Adrenal gland (tissue), 12 donors: ENCODE measurements around the gene AUTS2. TPM values are rescaled to one million over a fixed set of nuclear protein-coding genes. Genes with fewer than 3 reads are reported as not detected.

Experiments used
- DNase-seq, 7 donors: peaks; one replicate each; pipeline ENCODE4 v3.0.0-alpha.2; 2019 to 2020
- H3K27ac ChIP-seq, 5 donors: fragments of 200-600 bp; sonication (generic) in 4 of 5; 1 replicate in 3 of 5; 2 replicates in 2 of 5; pipeline versions ENCODE4 v1.5.1 to v1.8.0; 2016 to 2020; ENCODE audit warnings: mild to moderate bottlenecking in 1 of 5
- H3K27me3 ChIP-seq: fragments of 200-600 bp; 2 replicates; pipeline ENCODE4 v1.8.0; 2021
- H3K36me3 ChIP-seq, 2 donors: fragments of 200-600 bp; replicated peaks in 1 of 2; 1 replicate in 1 of 2; 2 replicates in 1 of 2; pipeline versions ENCODE4 v1.5.1 to v1.8.0; 2018 to 2022
- H3K4me1 ChIP-seq, 2 donors: fragments of 200-600 bp; replicated peaks in 1 of 2; 1 replicate in 1 of 2; 2 replicates in 1 of 2; pipeline versions ENCODE4 v1.5.1 to v1.8.0; 2018 to 2021
- H3K4me3 ChIP-seq, 4 donors: fragments of 200-600 bp; sonication (generic) in 3 of 4; one replicate each; pipeline ENCODE4 v1.5.1; 2016 to 2018
- H3K9me3 ChIP-seq, 3 donors: fragments of 200-600 bp; sonication (generic) in 1 of 3; replicated peaks in 1 of 3; 1 replicate in 2 of 3; 2 replicates in 1 of 3; pipeline versions ENCODE4 v1.5.1 to v1.8.0; 2016 to 2021
- CTCF ChIP-seq, 6 experiments: fragments of 450-650 bp in 4 of 6; fragments of 200-600 bp in 2 of 6; sonication (generic) in 1 of 6; IDR thresholded peaks; 1 replicate in 5 of 6; 2 replicates in 1 of 6; pipeline versions ENCODE4 v1.5.1 to v1.8.0; 2016 to 2021; ENCODE audit warnings: antibody characterized with exemption in 6 of 6, mild to moderate bottlenecking in 2 of 6, moderate library complexity in 1 of 6
- POLR2A ChIP-seq, 2 donors: fragments of 450-650 bp; IDR thresholded peaks; one replicate each; pipeline ENCODE4 v1.6.1; 2017; ENCODE audit warnings: antibody characterized with exemption in 2 of 2, mild to moderate bottlenecking in 2 of 2, moderate library complexity in 1 of 2
- WGBS, 4 donors: extraction: QIAGEN DNeasy Blood & Tissue Kit in 2 of 4; methylation state at CpG; one replicate each; pipeline versions ENCODE4 v1.1.5 to v1.1.7; 2013 to 2017; 5-methylcytosine and 5-hydroxymethylcytosine counted together
- intact Hi-C, 2 donors: fragments of 100-400 bp; cut with DNase I; formaldehyde crosslinking; loops; one replicate each; pipeline versions ENCODE4 v1.14.1 to v1.15.0; 2022 to 2023
- polyA plus RNA-seq, 3 donors: library from polyadenylated mRNA; stranded (reverse); fragments of 200-250 nt in 2 of 3; fragments of 350-450 nt in 1 of 3; fragmentation: Illumina TruSeq in 1 of 3; extraction: RNeasy Lipid Tissue Mini Kit (QIAGEN cat#74804) in 1 of 3; gene quantifications; one replicate each; pipeline ENCODE4 v1.2.3, GENCODE V29; 2013 to 2014
- total RNA-seq, 9 donors: library from RNA; depleted of rRNA in 4 of 9; stranded (reverse); fragments of >200 nt in 4 of 9; fragments of 120-200 nt in 1 of 9; fragmentation: NEBNext Ultra II Directional in 1 of 9; extraction: Animal tissue kit (Norgen Biotek cat#: 25700) in 1 of 9; gene quantifications; one replicate each; pipeline versions ENCODE4 v1.1.0 to v1.2.4, GENCODE V29; 2013 to 2023
- donor health status: healthy with polysubstance abuse.
- donor health status: Bipolar disorder and iron deficiency.
- donor health status: DM: yes; HTN: yes; CAD: no.
- donor health status: DM: no; HTN: no; CAD: no.
- donor health status: DM: no; HTN: no; CAD: no.
- donor health status: DM: yes; HTN: yes; CAD: no.

Gene AUTS2
- total and polyA plus RNA-seq, 12 donors = 6.4 to 44.0 (median 15.2) TPM

GRCh38 chr7:70487428-70487827, 889.2 kb downstream of the AUTS2 start:
- Histone ChIP-seq H3K4me1 (no peaks in the 10 kb centered on the region), H3K36me3 (no peaks in the 10 kb centered on the region), H3K27me3 (no peaks in the 10 kb centered on the region), H3K4me3 (no peak overlapping the region), H3K9me3 (no peaks in the 10 kb centered on the region), H3K27ac (no peak overlapping the region)
- no peak for DNase-seq
- intact Hi-C loops = no loop called here
- 95 to 98% (median 96%) methylated on average over 10 of the region's 10 CpGs for WGBS, 4 donors
- no peak for TF ChIP-seq CTCF (IDR thresholded peaks at IDR 0.05)
- TF ChIP-seq POLR2A (IDR thresholded peaks at IDR 0.05) = no peak

- Histone ChIP-seq H3K27ac (no peak overlapping the region), H3K9me3 (no peaks in the 10 kb centered on the region), H3K36me3 (no peaks in the 10 kb centered on the region), H3K4me3 (no peak overlapping the region), H3K27me3 (no peaks in the 10 kb centered on the region), H3K4me1 (no peaks in the 10 kb centered on the region)
- WGBS, 4 donors = 89 to 97% (median 95%) methylated on average over 8 to 13 of the region's 13 CpGs
- TF ChIP-seq POLR2A (IDR thresholded peaks at IDR 0.05) (no peak), CTCF (IDR thresholded peaks at IDR 0.05) (no peak)
- intact Hi-C loops = no loop called here
- DNase-seq = no peak
These were observed 889.6 kb downstream of the AUTS2 start for GRCh38 chr7:70487886-70488285.

- H3K27ac ChIP-seq = no peak overlapping the region
- DNase-seq = peak in 3 of 7 donors; percentile 21 to 31 (median 21)
These were observed 891.5 kb downstream of the AUTS2 start for GRCh38 chr7:70489813-70490212.

GRCh38 chr7:70492625-70493024, 894.4 kb downstream of the AUTS2 start:
- DNase-seq = no peak

More at GRCh38 chr7:70489813-70490212, 891.5 kb downstream of the AUTS2 start:
- Histone ChIP-seq H3K4me3 (no peak overlapping the region), H3K4me1 (no peaks in the 10 kb centered on the region), H3K9me3 (no peaks in the 10 kb centered on the region), H3K27me3 (no peaks in the 10 kb centered on the region), H3K36me3 (no peaks in the 10 kb centered on the region)
- intact Hi-C loops = no loop called here
- TF ChIP-seq POLR2A (IDR thresholded peaks at IDR 0.05) = no peak
- TF ChIP-seq CTCF (IDR thresholded peaks at IDR 0.05) = no peak
- 49 to 65% (median 54%) methylated on average over 1 of the region's 1 CpG for WGBS, 4 donors

More at GRCh38 chr7:70492625-70493024, 894.4 kb downstream of the AUTS2 start:
- intact Hi-C loops = no loop called here
- no peak overlapping the region for H3K4me3 ChIP-seq
- H3K27ac ChIP-seq = no peak overlapping the region
- no peaks in the 10 kb centered on the region for H3K27me3 ChIP-seq
- 69 to 75% (median 72%) methylated on average over 7 of the region's 7 CpGs for WGBS, 4 donors
- H3K36me3 ChIP-seq = no peaks in the 10 kb centered on the region
- no peaks in the 10 kb centered on the region for H3K9me3 ChIP-seq
- TF ChIP-seq CTCF (IDR thresholded peaks at IDR 0.05) = no peak
- no peak for TF ChIP-seq POLR2A (IDR thresholded peaks at IDR 0.05)
- H3K4me1 ChIP-seq = no peaks in the 10 kb centered on the region
